HepG2 (cell line): ENCODE measurements around the gene OR10V1. TPM values are rescaled to one million over a fixed set of nuclear protein-coding genes. Genes with fewer than 3 reads are reported as not detected.
A peak's percentile ranks its signal among the peaks of the same experiment; 100 is the strongest.

Source experiments
- DMTF1 ChIP-seq: sonication (generic); formaldehyde crosslinking; IDR thresholded peaks from 2 replicates; pipeline ENCODE4 v1.4.0; 2020; ENCODE audit warnings: mild to moderate bottlenecking, missing genetic modification reagents
- DR1 ChIP-seq: sonication (generic); formaldehyde crosslinking; IDR thresholded peaks from 2 replicates; pipeline ENCODE4 v1.8.0; 2021; ENCODE audit warnings: mild to moderate bottlenecking, missing genetic modification reagents, inconsistent platforms
- EP300 ChIP-seq, 3 experiments: sonication (generic) in 1 of 3; formaldehyde crosslinking in 1 of 3; IDR thresholded peaks; 2 replicates each; pipeline versions ENCODE4 v1.5.1 to v1.6.1; 2011 to 2020; ENCODE audit warnings: low read depth in 2 of 3, low read length in 2 of 3, borderline replicate concordance in 1 of 3, improper control_type of control experiment in 1 of 3, mild to moderate bottlenecking in 1 of 3, missing genetic modification reagents in 1 of 3, moderate library complexity in 1 of 3
- FOXK2 ChIP-seq: fragments of 450-650 bp; IDR thresholded peaks from 2 replicates; pipeline ENCODE4 v1.6.1; 2016
- FOXP4 ChIP-seq: sonication (generic); formaldehyde crosslinking; IDR thresholded peaks from 2 replicates; pipeline ENCODE4 v1.4.0; 2020; ENCODE audit warnings: missing genetic modification reagents
- GMEB1 ChIP-seq: sonication (generic); formaldehyde crosslinking; IDR thresholded peaks from 2 replicates; pipeline ENCODE4 v1.5.1; 2020; ENCODE audit warnings: missing genetic modification reagents, mild to moderate bottlenecking, borderline replicate concordance
- MEF2D ChIP-seq: sonication (generic); formaldehyde crosslinking; IDR thresholded peaks from 2 replicates; pipeline ENCODE4 v1.5.1; 2020; ENCODE audit warnings: mild to moderate bottlenecking, missing genetic modification reagents
- MYC ChIP-seq: sonication (generic); formaldehyde crosslinking; IDR thresholded peaks from 2 replicates; pipeline ENCODE4 v1.9.0; 2021; ENCODE audit warnings: missing genetic modification reagents, borderline replicate concordance
- NR0B2 ChIP-seq: sonication (generic); formaldehyde crosslinking; IDR thresholded peaks from 2 replicates; pipeline ENCODE4 v1.4.0; 2020; ENCODE audit warnings: mild to moderate bottlenecking, missing genetic modification reagents
- POLR2G ChIP-seq: fragments of 200-400 bp; formaldehyde crosslinking; IDR thresholded peaks from 2 replicates; pipeline ENCODE4 v1.6.1; 2018; ENCODE audit warnings: mild to moderate bottlenecking, low read depth, low read length, moderate library complexity
- TEAD2 ChIP-seq: sonication (generic); formaldehyde crosslinking; IDR thresholded peaks from 2 replicates; pipeline ENCODE4 v1.9.0; 2021; ENCODE audit warnings: missing genetic modification reagents
- ZBTB3 ChIP-seq: sonication (generic); formaldehyde crosslinking; IDR thresholded peaks from 2 replicates; pipeline ENCODE4 v1.4.0; 2020; ENCODE audit warnings: low read depth, mild to moderate bottlenecking, moderate library complexity, missing genetic modification reagents, borderline replicate concordance
- ZBTB43 ChIP-seq: sonication (generic); formaldehyde crosslinking; conservative IDR thresholded peaks from 2 replicates; pipeline ENCODE4 v1.4.0; 2020; ENCODE audit warnings: missing genetic modification reagents
- ZNF20 ChIP-seq: sonication (generic); formaldehyde crosslinking; IDR thresholded peaks from 2 replicates; pipeline ENCODE4 v1.4.0; 2020; ENCODE audit warnings: mild to moderate bottlenecking, moderate library complexity, missing genetic modification reagents
- ZNF224 ChIP-seq: sonication (generic); formaldehyde crosslinking; IDR thresholded peaks from 2 replicates; pipeline ENCODE4 v1.5.0; 2020; ENCODE audit warnings: mild to moderate bottlenecking, missing genetic modification reagents
- ZNF282 ChIP-seq: fragments of 450-650 bp; IDR thresholded peaks from 2 replicates; pipeline ENCODE4 v1.6.1; 2018; ENCODE audit not compliant: partially characterized antibody
- ZNF33A ChIP-seq: sonication (generic); formaldehyde crosslinking; IDR thresholded peaks from 2 replicates; pipeline ENCODE4 v1.5.1; 2020; ENCODE audit warnings: missing genetic modification reagents, mild to moderate bottlenecking, moderate library complexity, borderline replicate concordance
- ZNF430 ChIP-seq: sonication (generic); formaldehyde crosslinking; IDR thresholded peaks from 2 replicates; pipeline ENCODE4 v1.9.0; 2021; ENCODE audit warnings: mild to moderate bottlenecking, missing genetic modification reagents
- ZNF644 ChIP-seq: IDR thresholded peaks from 2 replicates; pipeline ENCODE4 v1.6.1; 2016; ENCODE audit warnings: low read depth
- ZNF703 ChIP-seq: sonication (generic); formaldehyde crosslinking; IDR thresholded peaks from 2 replicates; pipeline ENCODE4 v1.5.1; 2020; ENCODE audit warnings: missing genetic modification reagents, mild to moderate bottlenecking, moderate library complexity, borderline replicate concordance
- ZNF737 ChIP-seq: sonication (generic); formaldehyde crosslinking; IDR thresholded peaks from 2 replicates; pipeline ENCODE4 v1.5.0; 2020; ENCODE audit warnings: missing genetic modification reagents, mild to moderate bottlenecking, borderline replicate concordance
- polyA plus RNA-seq, 8 experiments: library from polyadenylated mRNA; depleted of rRNA in 3 of 8; stranded (reverse) in 7 of 8; unstranded in 1 of 8; fragments of >200 nt; fragmentation: Illumina TruSeq in 4 of 8; extraction: Trizol in 4 of 8; gene quantifications; 2 replicates each; pipeline versions ENCODE4 v1.2.1 to v1.2.3, GENCODE V29; 2011 to 2016; ENCODE audit warnings: low read depth in 4 of 8, missing spikeins in 1 of 8, mixed read lengths in 1 of 8; ENCODE audit not compliant: insufficient read depth in 1 of 8
- total RNA-seq, 5 experiments: library from RNA; depleted of rRNA; stranded (reverse); fragments of >200 nt; fragmentation: Illumina TruSeq; extraction: Trizol; gene quantifications; 2 replicates each; pipeline ENCODE4 v1.2.3, GENCODE V29; 2016; ENCODE audit warnings: low read depth in 1 of 5

Gene OR10V1
- total and polyA plus RNA-seq, 2 of the 13 experiments (the other 11 are each of a cell fraction or from before 2014, with no cell fraction given) = not detected

- TF ChIP-seq DR1 (no peak), FOXK2 (no peak), ZNF703 (no peak), DMTF1 (CRISPR knock-in tag) (no peak), ZNF33A (CRISPR knock-in tag) (no peak), ZNF224 (no peak), ZNF737 (CRISPR knock-in tag) (no peak), ZBTB3 (no peak), NR0B2 (CRISPR knock-in tag) (no peak), MYC (peak; percentile 52; the same call in 1 of the 2 replicates), ZNF644 (no peak), GMEB1 (CRISPR knock-in tag) (no peak), EP300 (IDR thresholded peaks at IDR 0.05; ENCODE audit: low read depth in 2 of 2, low read length in 2 of 2) (no peak), EP300 (CRISPR knock-in tag; IDR thresholded peaks at IDR 0.05; ENCODE audit: borderline replicate concordance) (no peak), ZNF282 (no peak), POLR2G (no peak), FOXP4 (CRISPR knock-in tag) (no peak), TEAD2 (CRISPR knock-in tag) (no peak), MEF2D (CRISPR knock-in tag) (no peak), ZNF430 (CRISPR knock-in tag) (no peak), ZBTB43 (no peak), ZNF20 (CRISPR knock-in tag) (no peak)
These were observed 42.3 kb upstream of the OR10V1 start (continued) for GRCh38 chr11:59755701-59756557.
